ENCODE measurements around the gene C5AR1. TPM values are rescaled to one million over a fixed set of nuclear protein-coding genes. Genes with fewer than 3 reads are reported as not detected.
"Not testable (repeated sequence)": the region's sequence is repeated elsewhere in the genome, so short reads cannot be mapped to it uniquely, and the experiment has no call there.

The C5AR1 gene
- total RNA-seq, 4 donors from 2014 or later = 0.70 to 5.0 (median 2.2) TPM; not detected in 1

- TF ChIP-seq, protein P1, sequence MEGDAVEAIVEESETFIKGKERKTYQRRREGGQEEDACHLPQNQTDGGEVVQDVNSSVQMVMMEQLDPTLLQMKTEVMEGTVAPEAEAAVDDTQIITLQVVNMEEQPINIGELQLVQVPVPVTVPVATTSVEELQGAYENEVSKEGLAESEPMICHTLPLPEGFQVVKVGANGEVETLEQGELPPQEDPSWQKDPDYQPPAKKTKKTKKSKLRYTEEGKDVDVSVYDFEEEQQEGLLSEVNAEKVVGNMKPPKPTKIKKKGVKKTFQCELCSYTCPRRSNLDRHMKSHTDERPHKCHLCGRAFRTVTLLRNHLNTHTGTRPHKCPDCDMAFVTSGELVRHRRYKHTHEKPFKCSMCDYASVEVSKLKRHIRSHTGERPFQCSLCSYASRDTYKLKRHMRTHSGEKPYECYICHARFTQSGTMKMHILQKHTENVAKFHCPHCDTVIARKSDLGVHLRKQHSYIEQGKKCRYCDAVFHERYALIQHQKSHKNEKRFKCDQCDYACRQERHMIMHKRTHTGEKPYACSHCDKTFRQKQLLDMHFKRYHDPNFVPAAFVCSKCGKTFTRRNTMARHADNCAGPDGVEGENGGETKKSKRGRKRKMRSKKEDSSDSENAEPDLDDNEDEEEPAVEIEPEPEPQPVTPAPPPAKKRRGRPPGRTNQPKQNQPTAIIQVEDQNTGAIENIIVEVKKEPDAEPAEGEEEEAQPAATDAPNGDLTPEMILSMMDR (IDR thresholded peaks at IDR 0.05) = no peak
- H3K36me3 ChIP-seq = no peaks in the 10 kb centered on the region
- H3K4me3 ChIP-seq = no peak overlapping the region
- H3K27me3 ChIP-seq = no peaks in the 10 kb centered on the region
- H3K4me1 ChIP-seq = no peaks in the 10 kb centered on the region
- no peak overlapping the region for H3K27ac ChIP-seq
- no peaks in the 10 kb centered on the region for H3K9me3 ChIP-seq
- DNase-seq = no peak
Observed at GRCh38 chr19:47341734-47342133, 32.1 kb downstream of the C5AR1 start.

DNA sequence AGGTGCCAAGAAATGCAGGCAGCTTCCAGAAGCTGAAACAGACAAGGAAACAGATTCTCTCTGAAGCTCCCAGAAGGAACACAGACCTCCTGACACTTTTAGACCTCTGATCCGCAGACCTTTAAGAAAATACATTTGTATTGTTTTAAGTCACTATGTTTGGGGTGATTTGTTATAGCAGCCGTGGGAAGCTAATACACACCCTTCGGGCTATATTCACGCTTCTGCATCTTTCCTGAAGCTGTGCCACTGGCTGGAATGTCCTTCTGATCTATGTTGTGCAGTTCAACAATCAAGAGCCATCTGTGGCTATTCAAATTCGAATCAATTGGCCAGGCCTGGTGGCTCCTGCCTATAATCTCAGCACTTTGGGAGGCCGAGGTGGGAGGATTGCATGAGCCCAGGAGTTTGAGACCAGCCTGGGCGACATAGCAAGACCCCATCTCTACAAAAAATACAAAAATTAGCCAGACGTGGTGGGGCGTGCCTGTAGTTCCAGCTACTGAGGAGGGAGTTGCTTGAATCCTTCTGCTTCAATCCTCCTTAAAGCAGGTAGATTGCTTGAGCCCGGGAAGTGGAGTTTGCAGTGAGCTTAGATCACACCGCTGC is 33.6 kb downstream of the C5AR1 start:
- no peaks in the 10 kb centered on the region for H3K4me1 ChIP-seq
- TF ChIP-seq POLR2A (IDR thresholded peaks at IDR 0.05) = no peak
- TF ChIP-seq, protein P1 (IDR thresholded peaks at IDR 0.05) = no peak
- H3K4me3 ChIP-seq = no peak overlapping the region
- H3K9me3 ChIP-seq = no peaks in the 10 kb centered on the region
- no peaks in the 10 kb centered on the region for H3K36me3 ChIP-seq
- H3K27ac ChIP-seq = no peak overlapping the region
- DNase-seq = no peak
- H3K27me3 ChIP-seq = no peaks in the 10 kb centered on the region

- Histone ChIP-seq H3K4me3 (no peak overlapping the region), H3K27ac (no peak overlapping the region), H3K27me3 (no peaks in the 10 kb centered on the region), H3K36me3 (no peaks in the 10 kb centered on the region), H3K9me3 (no peaks in the 10 kb centered on the region), H3K4me1 (peaks cover 0 to 4% (median 0%) of the 10 kb centered on the region in 4 donors)
- TF ChIP-seq, protein P1 (IDR thresholded peaks at IDR 0.05) = no peak
- TF ChIP-seq POLR2A (IDR thresholded peaks at IDR 0.05) = no peak
- no peak for DNase-seq
Observed at GRCh38 chr19:47344425-47344824, 34.8 kb downstream of the C5AR1 start.

GRCh38 chr19:47346024-47346423 is 36.4 kb downstream of the C5AR1 start:
- H3K4me1 ChIP-seq = peaks cover 0 to 12% (median 2%) of the 10 kb centered on the region in 4 donors
- not testable (repeated sequence) for H3K27ac ChIP-seq, DNase-seq, H3K4me3 ChIP-seq, H3K27me3 ChIP-seq, H3K9me3 ChIP-seq, H3K36me3 ChIP-seq

- H3K4me1 ChIP-seq = peaks cover 0 to 22% (median 2%) of the 10 kb centered on the region in 4 donors
- H3K27me3 ChIP-seq = no peaks in the 10 kb centered on the region
- peak within 1 kb of the TSS; percentile 69 to 91 (median 82) for H3K4me3 ChIP-seq
- DNase-seq = peak; percentile 97 to 100 (median 99)
- H3K27ac ChIP-seq = peak within 1 kb of the TSS; percentile 3 to 74 (median 67)
- H3K9me3 ChIP-seq = no peaks in the 10 kb centered on the region
- peaks cover 0 to 15% (median 0%) of the 10 kb centered on the region in 3 donors for H3K36me3 ChIP-seq
- peak; percentile 50 to 61 for TF ChIP-seq POLR2A (IDR thresholded peaks at IDR 0.05)
- TF ChIP-seq, protein P1 (IDR thresholded peaks at IDR 0.05) = peak; percentile 99
Observed at GRCh38 chr19:47348819-47349795, 39.4 kb downstream of the C5AR1 start, which contains the start of gene DHX34. Gene DHX34, plus strand, starts transcription at chr19:47349315. Its CDS starts 3,716 bp downstream, at chr19:47353031.

DNA sequence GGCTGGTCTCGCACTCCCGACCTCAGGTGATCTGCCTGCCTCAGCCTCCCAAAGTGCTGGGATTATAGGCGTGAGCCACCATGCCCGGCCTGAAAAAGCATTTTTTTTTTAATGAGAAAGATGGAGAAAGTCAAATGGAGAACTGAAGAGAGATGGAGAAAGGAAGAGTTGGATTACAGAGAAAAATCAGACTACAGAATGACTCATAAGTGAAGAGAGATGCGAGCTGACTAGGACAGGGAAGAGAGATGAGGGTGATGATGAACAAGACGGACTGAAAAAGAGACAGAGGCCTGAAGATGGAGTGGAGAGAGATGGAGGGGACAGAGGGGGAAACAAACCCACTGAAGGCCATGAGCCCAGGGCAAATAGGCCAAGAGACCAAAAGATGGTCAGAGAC is 41.0 kb downstream of the C5AR1 start:
- Histone ChIP-seq H3K4me3 (no peak overlapping the region), H3K36me3 (peaks cover 0 to 30% (median 0%) of the 10 kb centered on the region in 3 donors), H3K9me3 (no peaks in the 10 kb centered on the region), H3K27me3 (no peaks in the 10 kb centered on the region), H3K27ac (no peak overlapping the region), H3K4me1 (peaks cover 0 to 22% (median 2%) of the 10 kb centered on the region in 4 donors)
- no peak for TF ChIP-seq POLR2A (IDR thresholded peaks at IDR 0.05)
- TF ChIP-seq, protein P1 (IDR thresholded peaks at IDR 0.05) = no peak
- DNase-seq = no peak

Measured in Peyer's patch (tissue), 4 donors.